ENCODE results near the gene SKAP1.

The SKAP1 gene

DNA sequence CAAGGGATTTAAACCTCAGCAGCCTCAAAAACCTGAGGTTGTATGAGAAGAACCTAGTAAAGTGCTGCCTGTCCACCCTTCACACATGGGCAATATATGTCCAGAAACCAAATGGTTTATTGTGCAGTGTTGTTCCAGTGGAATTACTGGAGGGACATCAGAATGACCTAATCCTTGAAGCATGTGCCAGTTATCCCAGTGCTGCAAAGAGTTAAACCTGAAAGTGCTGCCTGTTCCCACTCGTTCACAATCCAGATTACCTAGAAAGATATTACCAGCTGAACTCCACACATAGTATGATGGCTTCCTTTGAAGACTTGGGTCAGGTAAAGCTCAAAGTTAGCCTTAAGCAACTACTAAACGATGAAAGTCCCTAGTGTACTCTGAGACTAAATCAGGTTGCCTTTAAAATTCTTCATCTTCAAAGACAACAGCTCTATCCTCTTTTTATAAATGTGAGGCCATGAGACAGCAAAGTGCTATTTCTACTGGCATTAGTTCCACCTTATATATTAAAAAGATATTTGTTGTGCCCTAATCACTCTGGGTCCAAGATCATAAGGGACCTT is 189.4 kb downstream of the SKAP1 start:
- no peak for DNase-seq (ENCODE audit: extremely low read depth, low read depth)
- TF ChIP-seq CTCF (IDR thresholded peaks at IDR 0.05; ENCODE audit: low read depth, low read length, missing control alignments) = no peak
- H3K4me3 ChIP-seq (replicated peaks; ENCODE audit: low read depth, low read length) = no peak overlapping the region

GRCh38 chr17:48240122-48240521 is 189.9 kb downstream of the SKAP1 start:
- H3K4me3 ChIP-seq (replicated peaks; ENCODE audit: low read depth, low read length) = no peak overlapping the region
- TF ChIP-seq CTCF (IDR thresholded peaks at IDR 0.05; ENCODE audit: low read depth, low read length, missing control alignments) = no peak
- no peak for DNase-seq (ENCODE audit: extremely low read depth, low read depth)

DNA sequence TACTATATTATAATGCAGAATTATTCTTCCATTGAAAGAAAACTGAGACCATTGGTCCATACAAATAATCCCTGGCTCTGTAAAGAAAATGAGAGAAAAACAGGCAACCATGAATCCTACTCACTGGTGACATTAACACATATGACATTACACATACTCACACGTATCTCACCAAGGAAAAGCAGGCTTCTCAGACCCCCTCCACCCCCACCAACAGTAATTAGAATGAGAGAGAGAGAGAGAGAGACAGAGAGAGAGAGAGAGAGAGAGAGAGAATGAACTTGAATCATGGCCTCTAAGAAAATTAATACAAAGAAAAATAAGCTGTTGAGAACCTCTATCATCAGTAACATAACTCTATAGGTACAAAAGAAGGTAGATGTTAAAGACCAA is 190.4 kb downstream of the SKAP1 start:
- DNase-seq (ENCODE audit: extremely low read depth, low read depth) = no peak
- no peak for TF ChIP-seq CTCF (IDR thresholded peaks at IDR 0.05; ENCODE audit: low read depth, low read length, missing control alignments)
- H3K4me3 ChIP-seq (replicated peaks; ENCODE audit: low read depth, low read length) = no peak overlapping the region

DNA sequence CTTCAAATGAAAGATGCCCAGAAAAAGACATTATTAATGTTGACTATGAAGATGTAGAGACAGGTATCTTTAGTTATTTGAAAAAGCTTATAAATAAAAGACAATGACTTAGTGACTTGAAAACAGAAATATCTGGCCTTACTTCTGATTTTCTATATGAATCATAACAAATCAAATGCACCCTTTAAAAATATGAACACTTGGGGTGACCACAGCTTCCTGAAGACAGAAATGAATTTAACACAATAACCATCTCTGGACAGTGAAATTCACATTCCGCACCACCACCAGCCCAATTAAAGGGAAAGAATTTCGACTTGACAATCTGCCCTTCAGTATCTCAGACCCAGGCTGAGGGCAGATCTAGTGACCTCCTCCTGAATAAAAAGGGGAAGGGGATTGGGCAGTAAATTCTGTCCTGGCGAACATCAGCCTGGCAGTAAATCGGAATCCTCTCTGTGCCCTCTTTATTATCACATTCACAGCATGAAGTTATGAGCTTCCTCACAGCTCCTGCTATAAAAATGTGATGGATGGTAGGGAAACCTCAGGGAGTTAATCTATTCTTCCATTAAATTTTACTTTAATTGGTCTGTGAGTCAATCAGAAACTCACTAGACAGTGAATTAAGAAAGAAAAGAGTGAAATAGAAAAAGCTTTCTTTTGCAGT is 190.9 kb downstream of the SKAP1 start:
- H3K4me3 ChIP-seq (replicated peaks; ENCODE audit: low read depth, low read length) = no peak overlapping the region
- DNase-seq (ENCODE audit: extremely low read depth, low read depth) = no peak
- TF ChIP-seq CTCF (IDR thresholded peaks at IDR 0.05; ENCODE audit: low read depth, low read length, missing control alignments) = no peak

- TF ChIP-seq CTCF (IDR thresholded peaks at IDR 0.05; ENCODE audit: low read depth, low read length, missing control alignments) = no peak
- no peak overlapping the region for H3K4me3 ChIP-seq (replicated peaks; ENCODE audit: low read depth, low read length)
Measured at GRCh38 chr17:48237456-48237855, 192.6 kb downstream of the SKAP1 start.

DNA sequence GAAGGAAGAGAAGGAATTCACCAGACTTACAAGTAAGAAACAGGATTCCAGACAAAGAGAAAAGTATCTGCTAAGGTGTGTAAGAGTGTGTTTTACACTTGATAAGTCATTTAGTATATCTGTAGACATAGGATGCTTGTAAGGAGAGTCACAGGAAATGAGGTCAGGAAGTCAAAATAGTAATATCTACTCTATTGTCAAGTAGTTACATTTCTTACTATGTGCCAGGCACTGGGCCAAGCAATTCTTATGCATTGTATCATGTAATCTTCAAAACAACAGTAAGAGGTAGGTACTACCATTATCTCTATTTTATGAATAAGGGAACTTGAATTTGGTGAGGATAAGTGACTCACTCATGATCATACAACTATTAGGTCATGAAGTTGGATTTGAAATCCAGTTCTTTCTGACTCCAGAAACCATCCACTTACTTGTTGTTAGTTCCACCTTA is 193.3 kb downstream of the SKAP1 start:
- no peak for TF ChIP-seq CTCF (IDR thresholded peaks at IDR 0.05; ENCODE audit: low read depth, low read length, missing control alignments)
- no peak overlapping the region for H3K4me3 ChIP-seq (replicated peaks; ENCODE audit: low read depth, low read length)
- DNase-seq (ENCODE audit: extremely low read depth, low read depth) = no peak

More at GRCh38 chr17:48237456-48237855, 192.6 kb downstream of the SKAP1 start:
- no peak for DNase-seq (ENCODE audit: extremely low read depth, low read depth)

All from HFF-Myc (cell line).